WTC11 (cell line): ENCODE results near the gene COPS4.

Experiments
- IRF1 ChIP-seq: sonication (generic); formaldehyde crosslinking; IDR thresholded peaks from 2 replicates; pipeline ENCODE4 v1.8.0; 2023; ENCODE audit warnings: missing genetic modification reagents
- TEAD1 ChIP-seq: sonication (generic); formaldehyde crosslinking; IDR thresholded peaks from 2 replicates; pipeline ENCODE4 v1.8.0; 2022; ENCODE audit warnings: mild to moderate bottlenecking, missing genetic modification reagents

GRCh38 chr4:83112231-83112630 lies 77.2 kb downstream of the COPS4 start:
- no peak for TF ChIP-seq IRF1 (CRISPR knock-in tag)
- no peak for TF ChIP-seq TEAD1
